ENCODE measurements around the gene TMC2. TPM values are rescaled to one million over a fixed set of nuclear protein-coding genes. Genes with fewer than 3 reads are reported as not detected.

The TMC2 gene, protein sequence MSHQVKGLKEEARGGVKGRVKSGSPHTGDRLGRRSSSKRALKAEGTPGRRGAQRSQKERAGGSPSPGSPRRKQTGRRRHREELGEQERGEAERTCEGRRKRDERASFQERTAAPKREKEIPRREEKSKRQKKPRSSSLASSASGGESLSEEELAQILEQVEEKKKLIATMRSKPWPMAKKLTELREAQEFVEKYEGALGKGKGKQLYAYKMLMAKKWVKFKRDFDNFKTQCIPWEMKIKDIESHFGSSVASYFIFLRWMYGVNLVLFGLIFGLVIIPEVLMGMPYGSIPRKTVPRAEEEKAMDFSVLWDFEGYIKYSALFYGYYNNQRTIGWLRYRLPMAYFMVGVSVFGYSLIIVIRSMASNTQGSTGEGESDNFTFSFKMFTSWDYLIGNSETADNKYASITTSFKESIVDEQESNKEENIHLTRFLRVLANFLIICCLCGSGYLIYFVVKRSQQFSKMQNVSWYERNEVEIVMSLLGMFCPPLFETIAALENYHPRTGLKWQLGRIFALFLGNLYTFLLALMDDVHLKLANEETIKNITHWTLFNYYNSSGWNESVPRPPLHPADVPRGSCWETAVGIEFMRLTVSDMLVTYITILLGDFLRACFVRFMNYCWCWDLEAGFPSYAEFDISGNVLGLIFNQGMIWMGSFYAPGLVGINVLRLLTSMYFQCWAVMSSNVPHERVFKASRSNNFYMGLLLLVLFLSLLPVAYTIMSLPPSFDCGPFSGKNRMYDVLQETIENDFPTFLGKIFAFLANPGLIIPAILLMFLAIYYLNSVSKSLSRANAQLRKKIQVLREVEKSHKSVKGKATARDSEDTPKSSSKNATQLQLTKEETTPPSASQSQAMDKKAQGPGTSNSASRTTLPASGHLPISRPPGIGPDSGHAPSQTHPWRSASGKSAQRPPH
- total RNA-seq: not detected in 2 replicates

DNA sequence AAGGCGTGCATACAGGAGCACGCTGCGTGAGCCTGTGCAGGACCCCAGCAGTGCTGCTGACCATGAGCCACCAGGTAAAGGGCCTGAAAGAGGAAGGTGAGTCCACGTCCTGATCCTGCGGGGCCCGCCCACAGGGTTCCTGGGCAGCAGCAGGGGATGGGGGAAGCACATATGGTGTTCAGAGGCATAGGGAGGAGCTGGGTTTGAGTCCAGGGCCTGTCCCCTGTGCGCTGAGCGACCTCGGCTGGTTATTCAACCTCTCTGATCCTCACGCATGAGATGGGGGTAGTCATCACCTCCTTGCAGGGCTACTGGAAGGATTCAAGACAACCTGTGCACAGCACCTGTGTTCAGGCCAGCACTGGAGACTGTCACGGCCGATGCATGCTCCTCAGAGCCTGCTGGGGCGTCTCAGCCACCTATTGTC is at the start of gene TMC2:
Gene TMC2 (plus strand): TSS at position 14 of the 427 bp plus-strand sequence. CDS start 49 bp downstream, at position 63.

DNA sequence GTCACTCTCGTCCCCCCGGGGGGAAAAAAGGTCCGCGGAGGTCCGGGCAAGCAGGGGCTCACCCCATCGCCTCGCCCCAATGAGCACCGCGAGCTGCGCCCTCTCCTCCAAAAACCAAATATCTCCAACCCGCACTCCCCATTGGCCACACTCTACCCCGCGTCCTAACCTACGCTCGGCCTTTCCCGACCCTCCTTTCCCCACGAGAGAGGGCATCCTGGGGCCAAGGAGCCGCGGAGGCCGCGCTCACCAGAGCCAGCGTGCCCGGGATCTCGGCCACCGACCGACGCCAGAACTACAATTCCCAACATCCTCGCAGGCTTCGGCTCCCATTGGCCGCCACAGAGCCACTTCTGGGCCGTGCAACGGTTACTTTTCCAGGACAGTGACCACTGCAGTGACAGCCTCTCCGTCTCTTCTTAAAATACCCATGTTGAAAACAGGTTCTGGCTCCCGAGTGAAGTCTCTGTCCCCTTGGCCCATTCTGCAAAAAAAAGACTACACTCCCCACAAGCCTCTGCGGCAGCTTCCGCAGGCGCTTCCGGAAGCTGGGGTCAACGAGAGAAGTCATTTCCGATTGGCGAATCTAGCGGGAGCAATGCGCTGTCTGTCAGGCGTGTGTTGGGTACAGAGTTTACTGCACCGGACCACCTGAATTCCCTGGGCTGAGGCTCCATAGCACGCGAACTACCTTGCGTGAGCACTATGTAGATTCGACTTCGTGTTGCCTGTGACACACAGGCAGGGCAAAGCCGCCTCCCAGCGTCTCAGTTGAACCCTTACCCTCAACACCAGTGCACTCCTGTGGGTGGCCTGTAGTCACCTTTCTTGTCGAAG is 27.5 kb upstream of the TMC2 start, which contains the start of gene ZNF343:
Gene ZNF343 (minus strand): TSS at position 285 of the 837 bp plus-strand sequence. CDS start 15,020 bp downstream, outside the sequence.

DNA sequence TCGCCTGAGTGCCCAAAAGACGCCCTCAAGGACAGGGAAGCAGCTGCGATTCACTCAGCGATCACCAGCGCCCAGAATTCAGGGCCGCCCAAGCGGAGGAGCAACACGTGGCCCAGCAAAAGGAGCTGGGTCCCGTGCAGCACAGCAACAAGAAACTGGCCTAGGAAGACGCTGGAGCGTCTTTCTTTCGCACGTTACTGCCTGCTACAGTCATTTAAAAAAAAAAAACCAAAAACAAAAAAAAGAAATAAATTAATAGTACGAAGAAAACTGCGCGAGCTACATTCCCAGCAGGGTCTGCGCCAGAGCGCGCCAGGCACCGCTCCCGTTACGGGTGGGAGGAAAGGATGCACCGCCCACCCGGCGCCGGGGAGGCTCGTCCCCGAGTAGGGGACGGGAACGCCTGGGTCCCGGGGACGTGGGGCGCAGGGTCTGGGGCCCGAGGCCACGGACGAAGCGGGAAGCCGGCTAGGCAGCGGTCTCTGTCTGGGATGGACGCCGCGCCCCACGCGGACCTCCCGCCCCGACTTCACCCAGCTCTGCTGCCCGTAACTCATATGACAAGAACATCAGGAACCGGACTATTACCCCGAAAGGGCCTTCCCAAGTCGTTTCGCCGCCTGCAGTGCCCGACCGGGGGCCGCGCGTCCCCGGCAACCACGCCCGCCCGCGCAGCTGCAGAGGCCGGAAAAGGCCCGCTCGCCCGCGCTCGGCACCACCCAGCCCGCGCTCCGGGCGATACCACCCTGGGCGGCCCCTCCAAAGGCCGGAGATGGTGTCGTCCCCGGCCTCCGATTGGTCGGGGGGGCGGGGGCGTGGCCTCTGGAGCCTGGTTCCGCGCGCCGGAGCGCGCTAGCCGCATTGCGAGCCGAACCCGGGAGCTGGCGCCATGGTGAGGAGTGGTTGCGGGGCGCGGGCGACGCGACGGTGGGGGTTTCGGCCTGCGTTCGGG is 115.7 kb downstream of the TMC2 start, which contains the start of gene NOP56:
Gene NOP56 (plus strand): TSS at position 861 of the 952 bp plus-strand sequence. CDS start 29 bp downstream, at position 890.

DNA sequence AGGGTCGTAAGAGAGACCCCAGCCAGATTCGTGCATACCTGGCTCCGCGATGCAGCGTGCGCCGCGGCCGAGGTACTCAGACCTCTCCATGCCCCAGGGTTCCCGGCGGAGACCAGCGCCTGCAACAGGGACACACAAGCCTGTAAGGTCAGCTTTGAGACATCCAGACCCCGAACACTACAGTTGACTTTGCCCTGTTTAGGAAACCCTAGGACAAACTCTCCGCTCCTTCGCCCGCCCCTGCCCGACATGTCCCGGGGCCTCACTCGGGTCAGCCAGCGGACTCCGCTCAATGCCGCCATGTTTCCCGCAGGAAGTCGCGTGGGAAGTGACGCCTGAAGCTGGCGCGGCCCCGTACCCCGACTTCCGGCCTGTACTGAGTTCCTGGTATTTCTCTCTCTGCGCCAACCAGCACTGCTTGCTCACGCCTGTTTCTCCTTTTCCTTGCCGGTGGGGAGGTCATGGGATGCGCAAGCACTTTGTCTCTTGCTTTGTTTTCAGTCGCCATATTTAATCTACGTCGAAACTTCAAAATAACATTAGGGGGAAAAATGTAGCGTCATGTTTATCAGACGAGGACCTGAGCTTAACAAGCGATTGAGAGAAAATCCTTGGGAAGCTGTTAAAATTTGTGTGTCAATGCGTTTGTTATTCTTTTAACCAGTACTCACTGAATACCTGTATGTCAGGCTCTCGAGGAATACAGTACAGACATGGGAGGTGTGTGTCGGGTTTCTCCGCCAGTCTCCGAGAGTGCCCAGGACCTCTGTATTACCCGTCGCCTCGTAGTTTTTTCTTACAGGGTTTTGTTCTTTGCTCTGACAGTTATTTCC is 127.7 kb downstream of the TMC2 start, which contains the start of gene IDH3B:
Gene IDH3B (minus strand): TSS at position 330 of the 833 bp plus-strand sequence. CDS start 28 bp downstream, at position 302.

Other genes starting within 250 kb of the TMC2 start
- under 0.01 TPM in 1 of 2 replicates, not detected in the other for gene TGM3, start 240.6 kb upstream of the TMC2 start, total RNA-seq
- gene TGM6, start 155.7 kb upstream of the TMC2 start, total RNA-seq: not detected in 2 replicates
- gene SNRPB, start 65.8 kb upstream of the TMC2 start, total RNA-seq: 97.9 and 249 TPM in 2 replicates
- 17.5 and 19.2 TPM in 2 replicates for gene ZNF343, start 27.7 kb upstream of the TMC2 start, total RNA-seq
- 98.0 and 121 TPM in 2 replicates for gene NOP56, start 116.1 kb downstream of the TMC2 start, total RNA-seq
- gene IDH3B, start 127.6 kb downstream of the TMC2 start, total RNA-seq: 81.4 and 123 TPM in 2 replicates
- gene EBF4, start 156.2 kb downstream of the TMC2 start, total RNA-seq: 0.15 and 0.99 TPM in 2 replicates